CD1c-positive myeloid dendritic cell (primary cell): Measurements from ENCODE around the gene TCN1.
A peak's percentile ranks its signal among the peaks of the same experiment; 100 is the strongest.

Experiments used
- DNase-seq: peaks from one replicate; pipeline ENCODE4 v3.0.0-alpha.2; 2016; ENCODE audit errors: extremely low spot score

Gene TCN1

GRCh38 chr11:59810189-59810910 lies 55.9 kb downstream of the TCN1 start, which contains the start of gene MRPL16:
Gene MRPL16, minus strand, starts transcription at chr11:59810778. Its CDS starts 120 bp downstream, at chr11:59810658.
- peak; percentile 94 for DNase-seq

- DNase-seq: no peak
These were observed 59.2 kb downstream of the TCN1 start for GRCh38 chr11:59807047-59807610.

GRCh38 chr11:59804061-59804460 lies 62.2 kb downstream of the TCN1 start:
- no peak for DNase-seq
